Lower lobe of right lung (tissue), 2 donors: ENCODE data around the gene VILL. TPM values are rescaled to one million over a fixed set of nuclear protein-coding genes. Genes with fewer than 3 reads are reported as not detected.

Experiments
- ATAC-seq, 2 donors: fragments of 200-7000 bp; cut with Tn5 transposase; one replicate each; pipeline ENCODE4 v1.9.1; 2020 to 2022; ENCODE audit warnings: mild to moderate bottlenecking in 2 of 2, moderate library complexity in 2 of 2
- DNase-seq: peaks from one replicate; pipeline ENCODE4 v3.0.0-alpha.2; 2020
- H3K27ac ChIP-seq: fragments of 200-600 bp; one replicate; pipeline ENCODE4 v1.8.0; 2022
- H3K27me3 ChIP-seq: fragments of 200-600 bp; one replicate; pipeline ENCODE4 v1.8.0; 2022; ENCODE audit warnings: low read depth
- H3K36me3 ChIP-seq: fragments of 200-600 bp; one replicate; pipeline ENCODE4 v1.8.0; 2022; ENCODE audit warnings: mild to moderate bottlenecking
- H3K4me1 ChIP-seq: fragments of 200-600 bp; one replicate; pipeline ENCODE4 v1.8.0; 2022
- H3K4me3 ChIP-seq: fragments of 200-600 bp; one replicate; pipeline ENCODE4 v1.8.0; 2022; ENCODE audit warnings: mild to moderate bottlenecking
- H3K9me3 ChIP-seq: fragments of 200-600 bp; one replicate; pipeline ENCODE4 v1.8.0; 2022
- intact Hi-C: fragments of 100-400 bp; cut with DNase I; formaldehyde crosslinking; loops from one replicate; pipeline ENCODE4 v1.11.0; 2022
- total RNA-seq: library from RNA; stranded (reverse); fragmentation: NEBNext Ultra II Directional; extraction: Animal tissue kit (Norgen Biotek cat#: 25700); gene quantifications from one replicate; pipeline ENCODE4 v1.2.1, GENCODE V29; 2021
- TF ChIP-seq, protein P1 (sequence below): fragments of 200-600 bp; IDR thresholded peaks from one replicate; pipeline ENCODE4 v1.8.0; 2022; ENCODE audit warnings: antibody characterized with exemption, mild to moderate bottlenecking
- donor health status: DM: no; HTN: yes; CAD: no; lungs with severe emphysema.

The VILL gene
- total RNA-seq, 1 donor from 2014 or later: 12.5 TPM

- intact Hi-C loops: no loop called here
- Histone ChIP-seq H3K9me3 (no peaks in the 10 kb centered on the region), H3K4me3 (no peak overlapping the region), H3K27me3 (no peaks in the 10 kb centered on the region), H3K27ac (no peak overlapping the region), H3K36me3 (no peaks in the 10 kb centered on the region), H3K4me1 (peaks cover 39% of the 10 kb centered on the region)
- DNase-seq (no peak), ATAC-seq (peak; percentile 41 to 60)
- TF ChIP-seq, protein P1, sequence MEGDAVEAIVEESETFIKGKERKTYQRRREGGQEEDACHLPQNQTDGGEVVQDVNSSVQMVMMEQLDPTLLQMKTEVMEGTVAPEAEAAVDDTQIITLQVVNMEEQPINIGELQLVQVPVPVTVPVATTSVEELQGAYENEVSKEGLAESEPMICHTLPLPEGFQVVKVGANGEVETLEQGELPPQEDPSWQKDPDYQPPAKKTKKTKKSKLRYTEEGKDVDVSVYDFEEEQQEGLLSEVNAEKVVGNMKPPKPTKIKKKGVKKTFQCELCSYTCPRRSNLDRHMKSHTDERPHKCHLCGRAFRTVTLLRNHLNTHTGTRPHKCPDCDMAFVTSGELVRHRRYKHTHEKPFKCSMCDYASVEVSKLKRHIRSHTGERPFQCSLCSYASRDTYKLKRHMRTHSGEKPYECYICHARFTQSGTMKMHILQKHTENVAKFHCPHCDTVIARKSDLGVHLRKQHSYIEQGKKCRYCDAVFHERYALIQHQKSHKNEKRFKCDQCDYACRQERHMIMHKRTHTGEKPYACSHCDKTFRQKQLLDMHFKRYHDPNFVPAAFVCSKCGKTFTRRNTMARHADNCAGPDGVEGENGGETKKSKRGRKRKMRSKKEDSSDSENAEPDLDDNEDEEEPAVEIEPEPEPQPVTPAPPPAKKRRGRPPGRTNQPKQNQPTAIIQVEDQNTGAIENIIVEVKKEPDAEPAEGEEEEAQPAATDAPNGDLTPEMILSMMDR: no peak
Measured at GRCh38 chr3:37992271-37993066, 1.9 kb downstream of the VILL start.

DNA sequence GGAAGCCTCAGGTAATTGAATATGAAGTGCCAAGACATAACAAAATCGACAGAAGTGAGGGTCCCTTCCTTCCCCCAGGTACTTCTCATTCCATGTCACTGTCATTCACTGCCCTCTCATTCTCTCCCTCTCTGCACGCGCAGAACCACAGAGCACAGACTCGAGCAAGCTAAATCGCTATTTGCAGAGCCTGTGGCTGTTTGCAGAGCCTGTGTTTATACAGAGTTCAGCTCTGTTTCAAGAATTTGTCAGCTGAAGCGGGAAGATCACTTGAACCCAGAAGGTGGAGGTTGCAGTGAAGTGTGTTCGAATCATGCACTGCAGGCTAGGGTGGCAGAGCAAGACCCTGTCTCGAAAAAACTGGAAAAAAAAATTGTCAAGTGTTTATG lies 2.5 kb downstream of the VILL start:
- no peaks in the 10 kb centered on the region for H3K36me3 ChIP-seq
- no peak for DNase-seq
- TF ChIP-seq, protein P1: no peak
- H3K27me3 ChIP-seq: no peaks in the 10 kb centered on the region
- ATAC-seq: no peak
- H3K9me3 ChIP-seq: no peaks in the 10 kb centered on the region
- no peak overlapping the region for H3K4me3 ChIP-seq
- intact Hi-C loops: no loop called here
- H3K4me1 ChIP-seq: peaks cover 42% of the 10 kb centered on the region
- no peak overlapping the region for H3K27ac ChIP-seq

DNA sequence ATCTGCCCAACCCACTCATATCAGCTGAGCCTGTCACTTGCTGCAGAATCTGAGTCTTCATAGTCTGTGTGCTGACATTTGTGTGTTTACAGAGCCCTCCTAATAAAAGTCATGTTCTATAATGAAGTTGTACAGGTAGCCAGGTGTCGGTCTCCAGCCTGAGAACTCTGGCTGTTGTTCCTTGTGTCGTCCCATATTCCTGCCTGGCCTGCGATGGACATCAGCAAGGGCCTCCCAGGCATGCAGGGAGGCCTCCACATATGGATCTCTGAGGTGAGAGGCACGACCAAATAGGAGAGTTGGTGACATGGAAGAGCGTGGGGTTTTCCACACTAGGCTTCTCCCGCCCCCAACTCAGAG lies 2.9 kb downstream of the VILL start:
- TF ChIP-seq, protein P1: no peak
- H3K27ac ChIP-seq: peak overlapping the region; percentile 86
- ATAC-seq (no peak), DNase-seq (no peak)
- no peaks in the 10 kb centered on the region for H3K36me3 ChIP-seq
- no peaks in the 10 kb centered on the region for H3K9me3 ChIP-seq
- H3K27me3 ChIP-seq: no peaks in the 10 kb centered on the region
- H3K4me1 ChIP-seq: peaks cover 46% of the 10 kb centered on the region
- H3K4me3 ChIP-seq: peak overlapping the region; percentile 63
- intact Hi-C loops: no loop called here

- intact Hi-C loops: no loop called here
- Histone ChIP-seq H3K4me1 (peaks cover 48% of the 10 kb centered on the region), H3K27me3 (no peaks in the 10 kb centered on the region), H3K4me3 (peak overlapping the region; percentile 63), H3K36me3 (no peaks in the 10 kb centered on the region), H3K27ac (peak overlapping the region; percentile 86), H3K9me3 (no peaks in the 10 kb centered on the region)
- DNase-seq (peak; percentile 91), ATAC-seq (peak; percentile 50 to 53)
- TF ChIP-seq, protein P1: no peak
Measured at GRCh38 chr3:37993820-37994638, 3.4 kb downstream of the VILL start.

GRCh38 chr3:37994639-37994972 lies 4.0 kb downstream of the VILL start:
- intact Hi-C loops: no loop called here
- Histone ChIP-seq H3K27ac (peak overlapping the region; percentile 86), H3K36me3 (no peaks in the 10 kb centered on the region), H3K4me3 (peak overlapping the region; percentile 63), H3K27me3 (no peaks in the 10 kb centered on the region), H3K9me3 (no peaks in the 10 kb centered on the region), H3K4me1 (peaks cover 52% of the 10 kb centered on the region)
- TF ChIP-seq, protein P1: no peak
- DNase-seq: no peak
- ATAC-seq: no peak
